Spinal cord (tissue), 10 donors: ENCODE measurements around the gene SERTAD3. TPM values are rescaled to one million over a fixed set of nuclear protein-coding genes. Genes with fewer than 3 reads are reported as not detected.

Experiments
- DNase-seq, 6 donors: peaks; one replicate each; pipeline versions ENCODE4 v3.0.0 to v3.0.0-alpha.2; 2013 to 2015; ENCODE audit warnings: low spot score in 6 of 6, low read depth in 4 of 6
- H3K27ac ChIP-seq: one replicate; pipeline ENCODE4 v1.5.1; 2013; ENCODE audit warnings: low read depth, low read length, control low read depth
- H3K27me3 ChIP-seq: one replicate; pipeline ENCODE4 v1.6.1; 2013; ENCODE audit warnings: low read length; ENCODE audit not compliant: control insufficient read depth, insufficient read depth
- H3K36me3 ChIP-seq: one replicate; pipeline ENCODE4 v1.6.1; 2013; ENCODE audit warnings: low read length; ENCODE audit not compliant: control insufficient read depth, insufficient read depth
- H3K4me1 ChIP-seq: one replicate; pipeline ENCODE4 v1.6.1; 2013; ENCODE audit warnings: low read length; ENCODE audit not compliant: control insufficient read depth, insufficient read depth
- H3K4me3 ChIP-seq: one replicate; pipeline ENCODE4 v1.5.1; 2013; ENCODE audit warnings: low read depth, low read length, control low read depth
- H3K9me3 ChIP-seq: one replicate; pipeline ENCODE4 v1.6.1; 2013; ENCODE audit warnings: low read length; ENCODE audit not compliant: control insufficient read depth, insufficient read depth
- WGBS: methylation state at CpG from one replicate; pipeline ENCODE4 v1.1.5; 2013; ENCODE audit warnings: missing lambda C conversion rate; ENCODE audit not compliant: insufficient coverage; 5-methylcytosine and 5-hydroxymethylcytosine counted together
- polyA plus RNA-seq, 2 donors: library from polyadenylated mRNA; unstranded; fragments of 120-200 nt; gene quantifications; one replicate each; pipeline ENCODE4 v1.2.1, GENCODE V29; 2013; ENCODE audit not compliant: insufficient read length in 2 of 2
- total RNA-seq, 2 donors: library from RNA; depleted of rRNA in 1 of 2; stranded (reverse); fragments of 120-200 nt in 1 of 2; fragments of >200 nt in 1 of 2; gene quantifications; one replicate each; pipeline versions ENCODE4 v1.2.3 to v1.2.4, GENCODE V29; 2013 to 2014
- donor health status: healthy.

Gene SERTAD3
- total and polyA plus RNA-seq, 4 donors = 13.3 to 35.4 (median 15.2) TPM

DNA sequence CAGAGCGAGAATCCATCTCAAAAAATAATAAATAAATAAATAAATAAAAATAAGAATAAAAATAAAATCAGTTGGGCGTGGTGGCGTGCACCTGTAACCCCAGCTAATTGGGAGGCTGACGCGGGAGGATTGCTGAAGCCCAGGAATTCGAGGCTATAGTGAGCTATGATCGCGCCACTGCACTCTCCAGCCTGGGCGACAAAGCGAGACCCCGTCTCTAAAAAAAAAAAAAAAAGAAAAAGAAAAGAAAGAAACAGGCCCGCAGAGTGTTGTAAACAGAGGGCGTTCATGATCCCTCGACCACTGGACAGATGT, 23.7 kb downstream of the SERTAD3 start:
- no peaks in the 10 kb centered on the region for H3K9me3 ChIP-seq
- peak overlapping the region; percentile 99 for H3K27ac ChIP-seq
- WGBS = 21% methylated on average over 9 of the region's 14 CpGs
- H3K27me3 ChIP-seq = no peaks in the 10 kb centered on the region
- H3K4me3 ChIP-seq = peak overlapping the region; percentile 78
- DNase-seq = no peak
- peaks cover 35% of the 10 kb centered on the region for H3K4me1 ChIP-seq
- H3K36me3 ChIP-seq = peaks cover 10% of the 10 kb centered on the region

DNA sequence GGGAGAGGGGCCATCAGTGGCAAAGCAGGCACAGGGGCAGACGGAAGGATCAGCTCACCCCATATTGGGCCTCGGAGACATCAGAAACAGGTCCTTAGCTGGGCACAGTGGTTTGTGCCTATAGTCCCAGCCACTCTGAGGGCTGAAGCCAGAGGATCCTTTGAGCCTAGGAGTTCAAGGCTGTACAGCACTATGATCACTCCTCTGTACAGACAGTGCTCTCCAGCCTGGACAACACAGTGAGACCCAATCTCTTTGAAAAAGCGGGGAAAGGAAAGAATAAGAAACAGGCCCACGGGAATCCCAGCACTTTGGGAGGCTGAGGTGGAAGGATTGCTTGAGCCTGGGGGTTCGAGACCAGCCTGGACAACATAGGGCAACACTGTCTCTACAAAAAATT, 24.4 kb downstream of the SERTAD3 start:
- WGBS = 91% methylated on average over 5 of the region's 5 CpGs

DNA sequence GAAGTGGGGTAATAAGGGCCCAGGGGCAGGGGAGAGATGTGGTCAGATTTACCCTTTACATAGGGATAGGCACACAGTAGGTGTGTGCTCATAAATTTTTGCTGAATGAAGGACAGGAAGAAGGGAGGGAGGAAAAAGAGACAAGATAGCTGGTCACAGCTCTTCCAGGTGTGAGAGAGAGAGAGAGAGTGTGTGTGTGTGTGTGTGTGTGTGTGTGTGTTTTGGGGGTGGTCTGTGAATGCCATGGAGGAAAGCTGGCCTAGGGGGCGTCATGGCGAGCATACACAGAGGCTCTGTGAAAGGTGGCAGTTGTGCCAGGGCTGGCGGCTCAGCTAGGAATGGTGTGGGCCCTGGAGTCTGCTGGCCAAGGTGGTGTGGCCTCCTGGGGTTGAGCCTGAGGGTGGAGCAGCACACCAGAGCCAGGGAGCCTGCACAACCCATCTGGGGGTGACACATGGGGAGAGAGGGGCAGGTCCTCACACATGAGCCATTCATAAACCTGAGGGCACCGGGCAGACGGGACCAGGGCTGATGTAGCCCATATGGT, 25.0 kb downstream of the SERTAD3 start:
- Histone ChIP-seq H3K9me3 (no peaks in the 10 kb centered on the region), H3K27ac (no peak overlapping the region), H3K4me1 (peaks cover 37% of the 10 kb centered on the region), H3K36me3 (peaks cover 10% of the 10 kb centered on the region), H3K27me3 (no peaks in the 10 kb centered on the region), H3K4me3 (no peak overlapping the region)
- DNase-seq = no peak
- WGBS = 54% methylated on average over 5 of the region's 5 CpGs

More for the DNA sequence above, 24.4 kb downstream of the SERTAD3 start:
- Histone ChIP-seq H3K4me3 (no peak overlapping the region), H3K36me3 (peaks cover 10% of the 10 kb centered on the region), H3K4me1 (peaks cover 36% of the 10 kb centered on the region), H3K9me3 (no peaks in the 10 kb centered on the region), H3K27me3 (no peaks in the 10 kb centered on the region), H3K27ac (no peak overlapping the region)
- DNase-seq = no peak

DNA sequence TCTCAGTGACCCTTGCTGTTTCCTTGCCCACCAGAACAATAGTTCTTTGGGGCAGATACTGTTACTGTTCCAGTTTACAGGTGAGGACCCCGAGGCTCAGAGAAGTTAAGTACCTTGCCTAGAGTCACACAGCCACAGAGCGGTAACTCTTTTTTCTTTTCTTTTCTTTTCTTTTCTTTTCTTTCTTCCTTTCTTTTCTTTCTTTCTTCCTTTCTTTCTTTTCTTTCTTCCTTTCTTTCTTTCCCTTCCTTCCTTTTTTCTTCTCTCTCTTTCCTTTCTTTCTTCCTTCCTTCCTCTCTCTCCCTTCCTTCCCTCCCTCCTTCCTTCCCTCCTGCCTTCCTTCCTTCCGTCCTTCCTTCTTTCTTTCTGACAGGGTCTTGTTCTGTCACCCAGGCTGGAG, 26.1 kb downstream of the SERTAD3 start:
- Histone ChIP-seq H3K36me3 (peaks cover 6% of the 10 kb centered on the region), H3K27ac (peak overlapping the region; percentile 59), H3K9me3 (no peaks in the 10 kb centered on the region), H3K27me3 (no peaks in the 10 kb centered on the region), H3K4me1 (peaks cover 44% of the 10 kb centered on the region), H3K4me3 (no peak overlapping the region)
- DNase-seq = no peak
- 82% methylated on average over 3 of the region's 3 CpGs for WGBS

DNA sequence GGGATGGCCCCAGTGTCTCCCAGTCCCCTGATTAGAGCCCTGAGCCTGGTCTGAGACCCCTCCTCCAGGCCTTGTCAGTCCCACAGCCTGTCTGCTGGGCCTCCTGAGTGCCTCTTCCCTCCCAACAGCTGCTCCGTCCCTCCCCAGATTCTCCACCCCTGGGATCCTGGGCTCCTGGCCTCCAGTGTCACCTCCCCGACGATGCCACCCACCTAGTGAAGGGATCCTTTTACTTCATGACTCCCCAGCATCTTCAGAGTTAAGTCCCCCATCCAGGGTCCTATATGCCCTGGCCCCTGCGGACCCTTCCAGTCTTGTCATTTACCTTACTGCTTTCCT, 26.5 kb downstream of the SERTAD3 start:
- peaks cover 47% of the 10 kb centered on the region for H3K4me1 ChIP-seq
- no peak for DNase-seq
- H3K27ac ChIP-seq = peak overlapping the region; percentile 59

DNA sequence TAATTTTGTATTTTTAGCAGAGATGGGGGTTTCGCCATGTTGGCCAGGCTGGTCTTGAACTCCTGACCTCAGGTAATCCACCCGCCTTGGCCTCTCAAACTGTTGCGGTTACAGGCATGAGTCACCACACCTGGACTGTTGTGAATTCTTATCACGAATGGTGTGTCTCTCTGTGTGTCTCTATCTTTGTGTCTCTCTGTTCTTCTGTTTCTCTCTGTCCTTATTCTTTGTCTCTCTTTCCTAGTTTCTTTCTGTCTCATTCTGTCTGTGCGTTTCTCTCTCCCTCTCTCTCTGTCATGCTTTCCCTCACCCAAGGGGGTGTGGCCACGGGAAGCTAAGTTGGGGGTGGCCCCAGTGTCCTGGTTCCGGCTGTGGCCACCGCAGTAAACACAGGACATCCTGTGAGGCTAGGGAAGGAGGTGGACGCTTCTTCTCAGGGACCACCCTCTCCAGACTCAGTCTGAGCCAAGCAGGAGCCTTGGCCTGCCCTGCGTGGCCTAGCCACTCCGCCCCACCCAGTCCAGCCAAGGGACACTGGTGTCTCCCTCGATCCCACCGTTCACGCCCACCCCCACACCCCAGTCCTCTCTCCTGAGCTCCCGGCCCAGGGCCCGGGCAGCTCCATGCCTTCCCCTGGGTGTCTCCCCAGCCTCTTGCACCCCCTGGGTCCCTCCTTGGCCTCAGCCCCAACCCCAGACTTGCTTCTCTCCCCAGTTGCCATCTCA, 27.1 kb downstream of the SERTAD3 start:
- Histone ChIP-seq H3K27ac (peak overlapping the region; percentile 59), H3K9me3 (no peaks in the 10 kb centered on the region), H3K4me1 (peaks cover 47% of the 10 kb centered on the region), H3K36me3 (no peaks in the 10 kb centered on the region), H3K4me3 (no peak overlapping the region), H3K27me3 (no peaks in the 10 kb centered on the region)
- WGBS = 62% methylated on average over 10 of the region's 16 CpGs
- DNase-seq = no peak

More for the DNA sequence above, 26.5 kb downstream of the SERTAD3 start:
- Histone ChIP-seq H3K4me3 (no peak overlapping the region), H3K36me3 (peaks cover 2% of the 10 kb centered on the region), H3K9me3 (no peaks in the 10 kb centered on the region), H3K27me3 (no peaks in the 10 kb centered on the region)
- WGBS = 72% methylated on average over 4 of the region's 4 CpGs

DNA sequence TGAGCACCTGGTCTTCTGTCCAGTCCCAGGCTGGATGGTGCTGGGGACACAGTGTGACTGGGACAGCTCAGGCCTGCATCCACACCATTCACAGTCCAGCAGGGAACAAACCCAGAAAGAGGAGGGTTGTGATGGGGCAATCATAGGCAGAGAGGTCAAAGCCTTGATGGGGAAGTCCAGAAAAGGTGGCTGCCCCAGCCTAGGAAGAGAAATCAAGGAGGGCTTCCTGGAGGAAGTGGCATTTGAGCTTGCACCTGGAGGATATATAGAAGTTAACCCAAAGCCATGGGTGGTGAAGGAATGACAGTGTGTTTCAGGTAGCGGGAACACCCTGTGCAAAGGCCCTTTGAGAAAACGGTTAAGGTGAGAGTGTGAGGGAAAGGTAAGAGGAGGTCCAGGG, 28.4 kb downstream of the SERTAD3 start:
- H3K9me3 ChIP-seq = no peaks in the 10 kb centered on the region
- WGBS = 70% methylated on average over 2 of the region's 2 CpGs
- no peak overlapping the region for H3K4me3 ChIP-seq
- no peaks in the 10 kb centered on the region for H3K27me3 ChIP-seq
- DNase-seq = no peak
- H3K4me1 ChIP-seq = peaks cover 41% of the 10 kb centered on the region
- H3K27ac ChIP-seq = peak overlapping the region; percentile 7
- no peaks in the 10 kb centered on the region for H3K36me3 ChIP-seq

DNA sequence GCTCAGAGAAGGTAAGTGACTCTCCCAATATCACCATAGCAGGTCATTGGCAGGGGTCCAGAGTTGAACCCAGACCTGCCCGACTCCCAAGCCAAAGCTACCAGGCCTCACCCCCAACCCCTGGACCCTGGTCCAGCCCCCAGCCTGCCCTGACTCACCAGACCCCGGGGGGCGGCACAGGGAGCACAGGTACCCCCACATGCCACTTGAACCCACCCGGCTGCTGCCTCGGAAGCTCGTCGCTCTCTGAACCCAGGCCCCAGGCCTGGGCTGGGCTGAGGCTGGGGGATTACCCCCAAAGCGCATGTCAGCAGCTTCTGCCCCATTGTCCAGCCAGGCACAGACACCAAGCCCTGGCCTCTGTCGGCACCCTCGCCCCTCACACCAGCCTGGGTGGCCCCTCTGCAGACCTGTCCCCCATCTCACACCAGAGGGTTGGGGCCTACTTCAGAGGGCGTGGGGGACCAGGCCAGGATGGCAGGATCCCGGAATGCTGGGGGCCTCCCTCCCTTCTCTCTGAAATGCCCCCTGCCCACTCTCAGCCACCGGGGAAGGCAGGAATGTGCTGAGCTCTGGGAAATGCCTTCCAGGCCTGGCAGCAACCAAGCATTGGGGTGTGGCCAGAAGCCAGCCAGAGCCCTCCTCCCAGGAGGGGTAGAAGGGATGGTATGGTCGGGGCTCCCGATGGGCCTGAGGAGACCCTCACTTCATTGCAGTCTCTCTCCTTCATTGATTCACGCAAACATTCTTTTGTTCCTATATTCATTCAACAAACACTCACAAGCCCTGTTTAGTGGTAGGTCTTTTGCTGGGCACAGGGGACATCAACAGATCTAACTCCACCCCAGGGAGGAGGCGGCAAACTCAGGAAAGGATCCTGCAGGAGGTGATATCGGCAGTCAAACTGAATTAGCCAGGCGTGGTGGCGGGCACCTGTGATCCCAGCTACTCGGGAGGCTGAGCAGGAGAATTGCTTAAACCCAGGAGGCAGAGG, 29.3 kb downstream of the SERTAD3 start:
- peaks cover 37% of the 10 kb centered on the region for H3K4me1 ChIP-seq
- no peaks in the 10 kb centered on the region for H3K27me3 ChIP-seq
- no peak for DNase-seq
- no peak overlapping the region for H3K27ac ChIP-seq
- H3K4me3 ChIP-seq = no peak overlapping the region
- H3K36me3 ChIP-seq = no peaks in the 10 kb centered on the region
- WGBS = 93% methylated on average over 15 of the region's 21 CpGs
- H3K9me3 ChIP-seq = no peaks in the 10 kb centered on the region

DNA sequence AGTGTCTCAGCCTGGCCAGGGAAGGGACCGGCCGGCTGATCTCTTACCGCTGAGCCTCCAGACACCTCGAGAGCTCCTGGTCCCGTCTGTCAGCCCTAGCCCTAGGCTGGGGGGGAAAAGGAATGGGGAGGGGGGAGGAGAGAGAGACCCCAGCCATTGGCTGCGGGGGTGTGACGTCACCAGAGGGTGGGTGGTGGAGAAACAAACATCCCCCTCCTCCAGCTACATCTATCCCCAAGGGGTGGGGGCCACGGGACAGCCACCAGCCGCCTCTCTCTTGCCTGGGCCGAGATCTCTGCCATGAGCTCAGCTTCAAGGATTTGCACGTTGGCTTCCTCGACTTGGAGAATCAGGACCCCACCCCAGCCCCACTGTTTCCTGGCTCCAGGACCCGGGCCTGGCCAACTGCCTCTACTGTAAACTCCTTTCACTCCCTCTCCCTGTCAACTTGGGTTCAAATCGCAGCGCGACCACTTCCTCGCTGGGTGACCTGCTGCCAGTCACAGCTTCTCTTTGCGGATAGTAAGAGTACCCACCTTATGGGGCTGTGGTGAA, 30.8 kb downstream of the SERTAD3 start, which contains the start of gene PRX:
PRX (minus strand) TSS at position 88 of the 555 bp plus-strand sequence. CDS start 5,446 bp downstream, outside the sequence.
- no peaks in the 10 kb centered on the region for H3K36me3 ChIP-seq
- peak within 1 kb of the TSS; percentile 12 for H3K4me3 ChIP-seq
- H3K27ac ChIP-seq = peak within 1 kb of the TSS; percentile 61
- H3K27me3 ChIP-seq = no peaks in the 10 kb centered on the region
- H3K9me3 ChIP-seq = no peaks in the 10 kb centered on the region
- 26% methylated on average over 11 of the region's 18 CpGs for WGBS
- DNase-seq = peak in 2 of 6 donors; percentile 12 to 68
- peaks cover 37% of the 10 kb centered on the region for H3K4me1 ChIP-seq
